ENCODE results near the gene ICE2.

DNA sequence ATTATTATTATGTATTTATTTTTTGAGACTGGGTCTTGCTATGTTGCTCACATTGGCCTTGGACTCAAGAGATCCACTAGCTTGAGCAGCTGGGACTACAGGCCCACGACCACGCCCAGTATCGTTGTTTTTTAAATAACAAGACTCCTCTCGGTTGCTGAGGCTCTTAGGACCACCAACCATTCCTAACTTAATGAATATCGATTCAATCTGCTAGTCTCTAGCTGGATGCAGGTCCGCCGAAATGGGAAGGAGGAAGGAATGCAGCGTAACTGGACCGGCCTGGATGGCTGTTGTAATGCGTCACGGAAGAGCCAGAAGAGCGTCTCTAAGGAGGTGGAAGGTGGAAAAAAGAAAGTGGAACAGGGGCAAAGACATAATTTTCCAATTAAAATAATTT lies 82.8 kb downstream of the ICE2 start:
- TF ChIP-seq, protein P1, sequence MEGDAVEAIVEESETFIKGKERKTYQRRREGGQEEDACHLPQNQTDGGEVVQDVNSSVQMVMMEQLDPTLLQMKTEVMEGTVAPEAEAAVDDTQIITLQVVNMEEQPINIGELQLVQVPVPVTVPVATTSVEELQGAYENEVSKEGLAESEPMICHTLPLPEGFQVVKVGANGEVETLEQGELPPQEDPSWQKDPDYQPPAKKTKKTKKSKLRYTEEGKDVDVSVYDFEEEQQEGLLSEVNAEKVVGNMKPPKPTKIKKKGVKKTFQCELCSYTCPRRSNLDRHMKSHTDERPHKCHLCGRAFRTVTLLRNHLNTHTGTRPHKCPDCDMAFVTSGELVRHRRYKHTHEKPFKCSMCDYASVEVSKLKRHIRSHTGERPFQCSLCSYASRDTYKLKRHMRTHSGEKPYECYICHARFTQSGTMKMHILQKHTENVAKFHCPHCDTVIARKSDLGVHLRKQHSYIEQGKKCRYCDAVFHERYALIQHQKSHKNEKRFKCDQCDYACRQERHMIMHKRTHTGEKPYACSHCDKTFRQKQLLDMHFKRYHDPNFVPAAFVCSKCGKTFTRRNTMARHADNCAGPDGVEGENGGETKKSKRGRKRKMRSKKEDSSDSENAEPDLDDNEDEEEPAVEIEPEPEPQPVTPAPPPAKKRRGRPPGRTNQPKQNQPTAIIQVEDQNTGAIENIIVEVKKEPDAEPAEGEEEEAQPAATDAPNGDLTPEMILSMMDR (IDR thresholded peaks at IDR 0.05; ENCODE audit: control extremely low read depth in 1 of 3, insufficient read depth in 1 of 3, low read depth in 1 of 3, low read length in 3 of 3), result no peak
- TF ChIP-seq EP300 (IDR thresholded peaks at IDR 0.05; ENCODE audit: borderline replicate concordance in 1 of 2, low read depth in 2 of 2, low read length in 2 of 2) (no peak), POLR2A (IDR thresholded peaks at IDR 0.05; ENCODE audit: control extremely low read depth in 1 of 2, low read depth in 2 of 2, low read length in 2 of 2) (no peak), CREB1 (IDR thresholded peaks at IDR 0.05) (0 out of 2 replicates have a peak, but pooled peaks have one; percentile 13)

All from H1 (cell line).